GM12878 (cell line): ENCODE data around the gene GYG2. TPM values are rescaled to one million over a fixed set of nuclear protein-coding genes. Genes with fewer than 3 reads are reported as not detected.

ENCODE experiments used
- ATAC-seq: fragments of 200-7000 bp; cut with Tn5 transposase; 3 replicates; pipeline ENCODE4 v1.9.1; 2020; ENCODE audit warnings: mild to moderate bottlenecking, moderate library complexity
- BruUV-seq: library from RNA; stranded (reverse); fragments of 400-500 nt; replicated peaks from 2 replicates; lab custom pipeline; 2021; lab: Mats Ljungman, UMichigan
- CTCF ChIA-PET: fragments of 300-600 bp; sonication (Branson Sonifier 250); formaldehyde crosslinking; extraction: SDS; loops from one replicate; lab custom pipeline; 2021; ENCODE audit warnings: inconsistent platforms; lab: Yijun Ruan, JAX
- POLR2A ChIA-PET: fragments of 350-600 bp; formaldehyde crosslinking; extraction: SDS; loops from one replicate; lab custom pipeline; 2021; ENCODE audit warnings: inconsistent platforms; lab: Charles Lee
- RAD21 ChIA-PET: fragments of 300-600 bp; sonication (Branson Sonifier 250); formaldehyde crosslinking; loops from one replicate; lab custom pipeline; 2023; ENCODE audit warnings: antibody characterized with exemption; ENCODE audit not compliant: unreplicated experiment; lab: Charles Lee
- SMC1A ChIA-PET: fragments of 300-600 bp; sonication (Branson Sonifier 250); formaldehyde crosslinking; loops from one replicate; lab custom pipeline; 2023; ENCODE audit not compliant: unreplicated experiment, uncharacterized antibody; lab: Charles Lee
- DNase-seq: peaks from one replicate; pipeline ENCODE4 v3.0.0-alpha.2; 2011; ENCODE audit warnings: low read depth, low spot score
- FAIRE-seq: peaks from 3 replicates; lab custom pipeline; 2011; peaks lifted over from hg19 to GRCh38; lab: Jason Lieb, UNC
- H2AFZ ChIP-seq: 2 replicates; pipeline ENCODE4 v1.6.0; 2011; ENCODE audit warnings: low read depth, low read length, control low read depth; ENCODE audit not compliant: control insufficient read depth
- H3K27ac ChIP-seq: 2 replicates; pipeline ENCODE4 v1.5.1; 2011; ENCODE audit warnings: control low read depth; ENCODE audit not compliant: control insufficient read depth, insufficient read depth
- H3K27me3 ChIP-seq, 2 experiments: replicated peaks in 1 of 2; 2 replicates each; pipeline versions ENCODE4 v1.6.0 to v1.6.1; 2011; ENCODE audit warnings: low read length in 1 of 2; ENCODE audit not compliant: control insufficient read depth in 2 of 2, insufficient read depth in 2 of 2
- H3K36me3 ChIP-seq, 2 experiments: 2 replicates each; pipeline ENCODE4 v1.5.1; 2011; ENCODE audit warnings: low read length in 1 of 2; ENCODE audit not compliant: control insufficient read depth in 2 of 2, insufficient read depth in 2 of 2
- H3K4me1 ChIP-seq: 2 replicates; pipeline ENCODE4 v1.6.1; 2011; ENCODE audit warnings: mild to moderate bottlenecking, low read length, moderate library complexity, mixed read lengths; ENCODE audit not compliant: control insufficient read depth, insufficient read depth
- H3K4me2 ChIP-seq: 2 replicates; pipeline ENCODE4 v1.6.0; 2011; ENCODE audit warnings: control low read depth; ENCODE audit not compliant: control insufficient read depth, insufficient read depth
- H3K4me3 ChIP-seq: fragments of 200-600 bp; sonication (generic); 2 replicates; pipeline ENCODE4 v1.5.1; 2016
- H3K79me2 ChIP-seq: 2 replicates; pipeline ENCODE4 v1.6.0; 2011; ENCODE audit warnings: low read length; ENCODE audit not compliant: control insufficient read depth, insufficient read depth
- H3K9ac ChIP-seq: 2 replicates; pipeline ENCODE4 v1.8.0; 2011; ENCODE audit warnings: low read length, control low read depth, mixed read lengths; ENCODE audit not compliant: control insufficient read depth, insufficient read depth
- H3K9me3 ChIP-seq: replicated peaks from 3 replicates; pipeline ENCODE4 v1.5.1; 2011; ENCODE audit warnings: mild to moderate bottlenecking, low read length; ENCODE audit not compliant: control insufficient read depth, insufficient read depth
- H4K20me1 ChIP-seq: 2 replicates; pipeline ENCODE4 v1.6.0; 2011; ENCODE audit not compliant: control insufficient read depth, insufficient read depth
- ATF7 ChIP-seq: fragments of 450-650 bp; IDR thresholded peaks from 2 replicates; pipeline ENCODE4 v1.6.1; 2016; ENCODE audit warnings: low read depth, mild to moderate bottlenecking
- BCL11A ChIP-seq: IDR thresholded peaks from 2 replicates; pipeline ENCODE4 v1.6.1; 2011; ENCODE audit warnings: low read depth, low read length
- BRCA1 ChIP-seq: IDR thresholded peaks from 2 replicates; pipeline ENCODE4 v1.6.1; 2011; ENCODE audit warnings: low read depth, low read length, improper control_type of control experiment
- CREM ChIP-seq: IDR thresholded peaks from 2 replicates; pipeline ENCODE4 v1.6.1; 2014; ENCODE audit warnings: antibody characterized with exemption, low read depth
- CUX1 ChIP-seq: IDR thresholded peaks from 2 replicates; pipeline ENCODE4 v1.6.1; 2012; ENCODE audit warnings: improper control_type of control experiment, low read depth, low read length; ENCODE audit not compliant: insufficient replicate concordance
- GATAD2B ChIP-seq: fragments of 450-650 bp; conservative IDR thresholded peaks from 2 replicates; pipeline ENCODE4 v1.6.1; 2017; ENCODE audit warnings: low read depth, mild to moderate bottlenecking, moderate library complexity
- IKZF2 ChIP-seq, 2 experiments: fragments of 450-650 bp; IDR thresholded peaks; 2 replicates each; pipeline ENCODE4 v1.6.1; 2017; ENCODE audit warnings: mild to moderate bottlenecking in 2 of 2, moderate library complexity in 2 of 2
- JUNB ChIP-seq: IDR thresholded peaks from 2 replicates; pipeline ENCODE4 v1.6.1; 2016; ENCODE audit warnings: antibody characterized with exemption, mild to moderate bottlenecking
- PBX3 ChIP-seq: IDR thresholded peaks from 2 replicates; pipeline ENCODE4 v1.6.1; 2011; ENCODE audit warnings: mild to moderate bottlenecking, low read depth, low read length, moderate library complexity; ENCODE audit not compliant: insufficient replicate concordance
- RCOR1 ChIP-seq: conservative IDR thresholded peaks from 2 replicates; pipeline ENCODE4 v1.6.1; 2012; ENCODE audit warnings: low read depth, low read length, improper control_type of control experiment
- REST ChIP-seq: IDR thresholded peaks from 2 replicates; pipeline ENCODE4 v1.6.1; 2012; ENCODE audit warnings: mild to moderate bottlenecking, low read depth, low read length
- SPI1 ChIP-seq: IDR thresholded peaks from 2 replicates; pipeline ENCODE4 v1.6.1; 2011; ENCODE audit warnings: low read depth, mild to moderate bottlenecking, low read length, moderate library complexity, borderline replicate concordance; ENCODE audit not compliant: insufficient read depth
- TCF3 ChIP-seq: IDR thresholded peaks from 2 replicates; pipeline ENCODE4 v1.6.1; 2012; ENCODE audit warnings: low read depth, mild to moderate bottlenecking, low read length, borderline replicate concordance; ENCODE audit not compliant: insufficient read depth
- WGBS: methylation state at CpG from one replicate; pipeline ENCODE4 v1.1.6; 2016; ENCODE audit warnings: low lambda C conversion rate; ENCODE audit not compliant: insufficient replicate concordance, insufficient coverage; ENCODE audit errors: missing lambda C conversion rate; 5-methylcytosine and 5-hydroxymethylcytosine counted together
- in situ Hi-C: fragments of 300-500 bp; cut with MboI; formaldehyde crosslinking; loops from 9 replicates; pipeline ENCODE4 v1.14.3; 2018; ENCODE audit warnings: mixed read lengths
- intact Hi-C: fragments of 100-400 bp; cut with micrococcal nuclease; formaldehyde crosslinking; loops from one replicate; pipeline ENCODE4 v1.14.2; 2022; ENCODE audit not compliant: unreplicated experiment
- polyA plus RNA-seq, 11 experiments: library from polyadenylated mRNA; depleted of rRNA in 4 of 11; unstranded in 6 of 11; stranded (reverse) in 5 of 11; fragments of >200 nt; fragmentation: Nextera tagmentation in 4 of 11; fragmentation: Illumina TruSeq in 1 of 11; extraction: Ambion mirVana in 4 of 11; extraction: Trizol in 1 of 11; gene quantifications; 1 replicate in 1 of 11; 2 replicates in 10 of 11; pipeline versions ENCODE4 v1.2.1 to v1.2.3, GENCODE V29; 2011 to 2016; ENCODE audit warnings: inconsistent platforms in 2 of 11, missing spikeins in 2 of 11, low read depth in 1 of 11
- total RNA-seq, 4 experiments: library from RNA; depleted of rRNA in 3 of 4; stranded (reverse); fragments of >200 nt in 3 of 4; fragmentation: Illumina TruSeq in 1 of 4; extraction: Trizol in 1 of 4; gene quantifications; 2 replicates each; pipeline versions ENCODE4 v1.2.1 to v1.2.3, GENCODE V29; 2013 to 2021

The GYG2 gene
- total and polyA plus RNA-seq, 10 of the 15 experiments (the other 5 are each of a cell fraction or from before 2014, with no cell fraction given): 0.05 TPM; not detected in 9

- intact Hi-C loops (no loop called here), in situ Hi-C loops (no loop called here)
- H3K27me3 ChIP-seq: no peaks in the 10 kb centered on the region
- H3K4me1 ChIP-seq: no peaks in the 10 kb centered on the region
- ChIA-PET SMC1A (no interaction called here), CTCF (no interaction called here), RAD21 (no interaction called here), POLR2A (no interaction called here)
- no peak overlapping the region for H3K4me3 ChIP-seq
- H2AFZ ChIP-seq: no peak overlapping the region
- no TSS peak for BruUV-seq
- no peaks in the 10 kb centered on the region for H3K9me3 ChIP-seq
- no peaks in the 10 kb centered on the region for H4K20me1 ChIP-seq
- H3K27ac ChIP-seq: no peak overlapping the region
- WGBS: 39% methylated on average over 1 of the region's 1 CpG
- no peaks in the 10 kb centered on the region for H3K79me2 ChIP-seq
- H3K36me3 ChIP-seq: no peaks in the 10 kb centered on the region
- ATAC-seq: no peak
- no peak for DNase-seq
- no peak overlapping the region for H3K9ac ChIP-seq
- FAIRE-seq: no peak
- H3K4me2 ChIP-seq: no peak overlapping the region
- TF ChIP-seq IKZF2 (IDR thresholded peaks at IDR 0.05) (no peak), GATAD2B (no peak), REST (no peak), BRCA1 (no peak), CUX1 (no peak), SPI1 (no peak), JUNB (no peak), ATF7 (no peak), TCF3 (no peak), BCL11A (no peak), RCOR1 (no peak), PBX3 (no peak), CREM (no peak)
Observed at GRCh38 chrX:2879670-2880069, 50.9 kb downstream of the GYG2 start.
